Measurements from ENCODE around the gene SH2D3A. TPM values are rescaled to one million over a fixed set of nuclear protein-coding genes. Genes with fewer than 3 reads are reported as not detected.

The SH2D3A gene
- total RNA-seq, result 0.32 and 2.0 TPM in 2 replicates

DNA sequence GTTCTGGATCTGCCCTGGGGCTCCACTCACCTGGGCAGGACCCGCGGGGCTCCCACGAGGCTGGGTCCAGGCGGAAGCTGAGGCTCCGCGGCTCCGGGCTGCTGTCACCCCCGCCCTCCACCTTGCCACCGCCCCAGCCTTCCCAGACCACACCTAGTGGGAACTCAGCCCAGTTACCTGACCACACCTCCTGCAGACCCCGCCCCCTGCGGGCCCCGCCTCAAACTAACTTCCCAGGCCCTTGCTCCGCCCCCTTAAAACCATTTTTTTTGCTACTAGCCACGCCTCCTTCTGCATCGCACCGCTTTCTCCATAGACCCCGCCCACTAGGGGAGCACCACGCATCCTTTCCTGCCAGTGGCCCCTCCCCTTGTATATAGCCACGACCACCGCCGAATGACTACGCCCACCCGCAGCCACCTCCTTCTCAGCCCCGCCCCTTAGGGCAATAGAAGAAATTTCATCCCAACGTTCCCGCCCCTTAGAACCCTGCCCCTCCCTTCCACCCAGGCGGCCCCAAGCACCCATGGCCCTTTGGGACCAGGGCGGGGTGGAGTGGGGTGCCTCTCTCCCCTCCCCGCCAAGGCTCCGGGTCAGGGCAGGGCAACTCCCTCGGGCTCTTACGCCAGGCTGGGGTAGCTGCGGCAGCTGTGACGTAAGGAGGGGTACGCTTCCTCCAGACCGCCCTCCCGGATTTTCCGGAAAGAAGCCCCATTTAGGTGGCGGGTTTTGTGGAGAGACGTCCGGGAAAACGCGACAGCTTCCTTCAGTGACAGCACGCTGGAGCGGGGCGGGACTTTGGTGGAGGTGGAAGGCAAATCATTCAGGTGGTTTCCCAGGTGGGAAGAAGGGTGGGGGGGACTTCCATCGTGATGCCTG, at the start of gene SH2D3A:
SH2D3A (minus strand) TSS at position 79 of the 879 bp plus-strand sequence. CDS start 3,687 bp downstream, outside the sequence.

GRCh38 chr19:6772028-6772865, 5.0 kb upstream of the SH2D3A start, which contains the start of gene VAV1:
Gene VAV1 (plus strand): TSS chr19:6772708. CDS start chr19:6772808, 100 bp downstream.

GRCh38 chr19:6739390-6739882, 27.8 kb downstream of the SH2D3A start, which contains the start of gene TRIP10:
Gene TRIP10 (plus strand): TSS chr19:6739680. CDS start chr19:6739762, 82 bp downstream.

GRCh38 chr19:6737284-6737872, 29.9 kb downstream of the SH2D3A start, which contains the start of gene GPR108:
Gene GPR108 (minus strand): TSS chr19:6737580. CDS start chr19:6737576, 4 bp downstream.

DNA sequence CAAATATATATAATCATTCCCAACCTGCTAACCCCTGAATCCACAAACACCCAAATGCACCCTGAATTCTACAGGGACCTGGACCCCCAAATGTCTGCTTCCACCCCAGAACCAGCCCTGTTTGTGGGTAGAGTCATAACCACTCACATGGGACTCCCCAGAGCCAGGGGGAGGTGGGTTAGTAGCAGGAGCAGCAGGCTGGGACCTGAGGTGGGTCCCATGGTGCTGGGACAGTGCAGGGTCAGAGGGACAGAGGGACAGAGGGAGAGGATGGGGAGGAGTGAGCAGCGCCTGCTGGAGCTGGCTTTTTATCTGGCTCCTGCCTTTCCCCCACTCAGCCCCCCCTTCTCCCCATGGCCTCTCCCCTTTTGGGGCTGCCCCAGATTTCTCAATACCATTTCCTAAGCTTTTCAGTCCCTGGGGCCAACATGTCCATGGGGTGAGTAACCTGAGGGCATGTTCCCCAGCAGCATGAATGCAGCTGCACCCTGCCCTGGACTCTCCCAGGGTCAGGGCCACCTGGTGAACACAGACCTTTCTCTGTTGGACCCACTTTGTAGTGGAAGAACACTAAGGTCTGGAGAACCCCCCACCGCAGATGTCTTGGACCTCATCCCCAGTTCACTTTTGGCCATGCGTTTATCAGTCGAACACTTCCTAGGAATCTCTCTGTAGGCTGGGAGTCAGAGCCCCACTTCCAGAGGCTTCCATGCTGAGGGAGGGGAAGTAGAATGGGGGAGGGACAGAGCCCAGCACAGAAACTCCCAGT, 46.7 kb downstream of the SH2D3A start, which contains the start of gene C3:
C3 (minus strand) TSS at position 282 of the 769 bp plus-strand sequence; CDS start at position 221, 61 bp downstream.

Other genes with a start within 250 kb of the SH2D3A start
- 0.32 and 0.69 TPM in 2 replicates for gene TNFSF9, start 236.4 kb downstream of the SH2D3A start, total RNA-seq
- 0.25 TPM in 1 of 2 replicates, not detected in the other for gene CD70, start 176.3 kb downstream of the SH2D3A start, total RNA-seq
- not detected in 2 replicates for gene TNFSF14, start 97.3 kb downstream of the SH2D3A start, total RNA-seq
- under 0.01 and 4.5 TPM in 2 replicates for gene C3, start 46.8 kb downstream of the SH2D3A start, total RNA-seq
- gene GPR108, start 29.9 kb downstream of the SH2D3A start, total RNA-seq, result 39.7 and 59.5 TPM in 2 replicates
- 30.5 and 35.8 TPM in 2 replicates for gene TRIP10, start 27.8 kb downstream of the SH2D3A start, total RNA-seq
- not detected in 2 replicates for gene VAV1, start 5.3 kb upstream of the SH2D3A start, total RNA-seq
- gene ADGRE1, start 120.1 kb upstream of the SH2D3A start, total RNA-seq, result not detected in 2 replicates

All from bladder microvascular endothelial cell (primary cell).